ENCODE data around the gene PEX5L. TPM values are rescaled to one million over a fixed set of nuclear protein-coding genes. Genes with fewer than 3 reads are reported as not detected.

The PEX5L gene
- total RNA-seq, 4 donors from 2014 or later = 1.2 TPM; not detected in 3

- Histone ChIP-seq H3K4me3 (no peak overlapping the region), H3K27ac (no peak overlapping the region), H3K9me3 (no peaks in the 10 kb centered on the region), H3K36me3 (no peaks in the 10 kb centered on the region), H3K4me1 (no peaks in the 10 kb centered on the region), H3K27me3 (no peaks in the 10 kb centered on the region)
- TF ChIP-seq POLR2A (IDR thresholded peaks at IDR 0.05) = no peak
- TF ChIP-seq EP300 (IDR thresholded peaks at IDR 0.05; ENCODE audit: low read depth) = no peak
- no peak for TF ChIP-seq CTCF (IDR thresholded peaks at IDR 0.05)
- no peak for TF ChIP-seq POLR2AphosphoS5 (IDR thresholded peaks at IDR 0.05)
- intact Hi-C loops (cut with DNase I; ENCODE audit: low total_unique reads) (no loop called here), in situ Hi-C loops (cut with MboI; ENCODE audit: low pct_ligation_motif_present in 1 of 4, low pct_unique_long_range_greater_than_20kb in 1 of 4, low sequenced_read_pairs in 3 of 4) (no loop called here)
- WGBS, 2 donors (ENCODE audit: low coverage in 1 of 2) = 71% methylated on average over 7 of the region's 7 CpGs
- DNase-seq = no peak
These were observed 88.0 kb downstream of the PEX5L start for GRCh38 chr3:179948740-179949139.

GRCh38 chr3:179945569-179945968 lies 91.2 kb downstream of the PEX5L start:
- no peak for TF ChIP-seq POLR2A (IDR thresholded peaks at IDR 0.05)
- no peak for TF ChIP-seq EP300 (IDR thresholded peaks at IDR 0.05; ENCODE audit: low read depth)
- no peak for TF ChIP-seq CTCF (IDR thresholded peaks at IDR 0.05)
- no peak for TF ChIP-seq POLR2AphosphoS5 (IDR thresholded peaks at IDR 0.05)
- Histone ChIP-seq H3K36me3 (no peaks in the 10 kb centered on the region), H3K4me3 (no peak overlapping the region), H3K27ac (no peak overlapping the region), H3K9me3 (no peaks in the 10 kb centered on the region), H3K27me3 (peaks cover 8% of the 10 kb centered on the region), H3K4me1 (peaks cover 0 to 5% (median 0%) of the 10 kb centered on the region in 4 donors)
- DNase-seq = no peak
- in situ Hi-C loops (cut with MboI; ENCODE audit: low pct_ligation_motif_present in 1 of 4, low pct_unique_long_range_greater_than_20kb in 1 of 4, low sequenced_read_pairs in 3 of 4) (no loop called here), intact Hi-C loops (cut with DNase I; ENCODE audit: low total_unique reads) (no loop called here)
- 71 to 81% methylated on average over 4 to 7 of the region's 7 CpGs for WGBS, 2 donors (ENCODE audit: low coverage in 1 of 2)

- intact Hi-C loops (cut with DNase I; ENCODE audit: low total_unique reads) = no loop called here
- Histone ChIP-seq H3K36me3 (no peaks in the 10 kb centered on the region), H3K27ac (no peak overlapping the region), H3K4me1 (peaks cover 0 to 5% (median 0%) of the 10 kb centered on the region in 4 donors), H3K4me3 (no peak overlapping the region), H3K27me3 (peaks cover 8% of the 10 kb centered on the region), H3K9me3 (no peaks in the 10 kb centered on the region)
- DNase-seq = no peak
- WGBS, 2 donors (ENCODE audit: low coverage in 1 of 2) = 72 to 74% methylated on average over 6 of the region's 6 CpGs
- in situ Hi-C loops (cut with MboI; ENCODE audit: low pct_ligation_motif_present in 1 of 4, low pct_unique_long_range_greater_than_20kb in 1 of 4, low sequenced_read_pairs in 3 of 4) = no loop called here
- TF ChIP-seq EP300 (IDR thresholded peaks at IDR 0.05; ENCODE audit: low read depth) (no peak), POLR2AphosphoS5 (IDR thresholded peaks at IDR 0.05) (no peak), CTCF (IDR thresholded peaks at IDR 0.05) (no peak), POLR2A (IDR thresholded peaks at IDR 0.05) (no peak)
These were observed 93.4 kb downstream of the PEX5L start for GRCh38 chr3:179943117-179943880.

GRCh38 chr3:179942553-179943075 lies 94.1 kb downstream of the PEX5L start:
- Histone ChIP-seq H3K36me3 (no peaks in the 10 kb centered on the region), H3K27me3 (peaks cover 8% of the 10 kb centered on the region), H3K9me3 (no peaks in the 10 kb centered on the region), H3K4me1 (peaks cover 0 to 5% (median 0%) of the 10 kb centered on the region in 4 donors), H3K27ac (no peak overlapping the region), H3K4me3 (peak overlapping the region in 1 of 4 donors; percentile 9)
- DNase-seq = no peak
- in situ Hi-C loops (cut with MboI; ENCODE audit: low pct_ligation_motif_present in 1 of 4, low pct_unique_long_range_greater_than_20kb in 1 of 4, low sequenced_read_pairs in 3 of 4) = no loop called here
- 56 to 96% methylated on average over 3 to 11 of the region's 11 CpGs for WGBS, 2 donors (ENCODE audit: low coverage in 1 of 2)
- intact Hi-C loops (cut with DNase I; ENCODE audit: low total_unique reads) = no loop called here
- TF ChIP-seq POLR2AphosphoS5 (IDR thresholded peaks at IDR 0.05) (no peak), EP300 (IDR thresholded peaks at IDR 0.05; ENCODE audit: low read depth) (no peak), CTCF (IDR thresholded peaks at IDR 0.05) (no peak), POLR2A (IDR thresholded peaks at IDR 0.05) (no peak)
